Heart left ventricle (tissue), 16 donors: Measurements from ENCODE around the gene LIMK2. TPM values are rescaled to one million over a fixed set of nuclear protein-coding genes. Genes with fewer than 3 reads are reported as not detected.

Source experiments
- ATAC-seq, 4 donors: fragments of 200-7000 bp; cut with Tn5 transposase; one replicate each; pipeline ENCODE4 v1.9.1; 2020 to 2022; ENCODE audit warnings: moderate library complexity in 4 of 4, mild to moderate bottlenecking in 3 of 4, moderate number of reproducible peaks in 1 of 4
- DNase-seq, 5 donors: peaks; one replicate each; pipeline ENCODE4 v3.0.0-alpha.2; 2020
- H3K27ac ChIP-seq, 12 donors: fragments of 200-600 bp; sonication (generic) in 4 of 12; one replicate each; pipeline versions ENCODE4 v1.5.0 to v1.8.0; 2016 to 2022; ENCODE audit warnings: mild to moderate bottlenecking in 2 of 12
- H3K27me3 ChIP-seq, 9 donors: fragments of 200-600 bp; sonication (generic) in 2 of 9; one replicate each; pipeline versions ENCODE4 v1.5.1 to v1.8.0; 2016 to 2022; ENCODE audit warnings: mild to moderate bottlenecking in 3 of 9
- H3K36me3 ChIP-seq, 9 donors: fragments of 200-600 bp; sonication (generic) in 2 of 9; one replicate each; pipeline versions ENCODE4 v1.5.0 to v1.8.0; 2018 to 2022; ENCODE audit warnings: mild to moderate bottlenecking in 2 of 9
- H3K4me1 ChIP-seq, 12 donors: fragments of 200-600 bp; sonication (generic) in 4 of 12; one replicate each; pipeline versions ENCODE4 v1.5.0 to v1.8.0; 2016 to 2022; ENCODE audit warnings: mild to moderate bottlenecking in 3 of 12
- H3K4me3 ChIP-seq, 12 donors: fragments of 200-600 bp; sonication (generic) in 4 of 12; one replicate each; pipeline versions ENCODE4 v1.5.0 to v1.8.0; 2017 to 2022; ENCODE audit warnings: mild to moderate bottlenecking in 9 of 12, moderate library complexity in 4 of 12
- H3K9me3 ChIP-seq, 12 donors: fragments of 200-600 bp; sonication (generic) in 4 of 12; one replicate each; pipeline versions ENCODE4 v1.5.0 to v1.8.0; 2016 to 2022; ENCODE audit warnings: mild to moderate bottlenecking in 1 of 12
- POLR2A ChIP-seq, 2 donors: fragments of 450-650 bp; IDR thresholded peaks; one replicate each; pipeline ENCODE4 v1.6.1; 2017; ENCODE audit warnings: antibody characterized with exemption in 2 of 2, mild to moderate bottlenecking in 2 of 2, moderate library complexity in 2 of 2
- WGBS, 4 donors: extraction: QIAGEN DNeasy Blood & Tissue Kit in 2 of 4; methylation state at CpG; one replicate each; pipeline versions ENCODE4 v1.1.5 to v1.1.7; 2013 to 2018; 5-methylcytosine and 5-hydroxymethylcytosine counted together
- intact Hi-C, 10 donors: fragments of 100-400 bp; cut with DNase I; formaldehyde crosslinking; loops; one replicate each; pipeline versions ENCODE4 v1.11.1 to v1.14.2; 2022
- polyA plus RNA-seq, 2 donors: library from polyadenylated mRNA; stranded (reverse); fragments of 200-250 nt; gene quantifications; one replicate each; pipeline ENCODE4 v1.2.3, GENCODE V29; 2013
- total RNA-seq, 9 donors: library from RNA; depleted of rRNA in 2 of 9; stranded (reverse); fragments of >200 nt in 2 of 9; fragmentation: NEBNext Ultra II Directional in 3 of 9; extraction: Animal tissue kit (Norgen Biotek cat#: 25700) in 3 of 9; gene quantifications; one replicate each; pipeline versions ENCODE4 v1.1.0 to v1.2.4, GENCODE V29; 2016 to 2023
- TF ChIP-seq, protein P1 (sequence below), 12 donors: fragments of 200-600 bp; sonication (generic) in 4 of 12; IDR thresholded peaks; one replicate each; pipeline versions ENCODE4 v1.5.0 to v1.8.0; 2018 to 2022; ENCODE audit warnings: antibody characterized with exemption in 12 of 12, mild to moderate bottlenecking in 5 of 12
- donor health status: ischemic (EF 13 %, LVEDD 7.1; RV severe dilation, severe dysfunction).
- donor health status: healthy with polysubstance abuse.
- donor health status: DM: no; HTN: yes; CAD: no.
- donor health status: DM: no; HTN: no; CAD: no.
- donor health status: ischemic (EF 25% LVEDD 6.9; RV normal size, moderate dysfunction).
- donor health status: ischemic (EF 25% LVEDD 5.7; RV mildly dilated, moderate dysfunction).
- donor health status: healthy.
- donor health status: DM: yes; HTN: yes; CAD: no.
- donor health status: ischemic (EF 35%, LVEDD 5.7; RV mildly dilated, moderate dysfunction).
- donor health status: nonischemic (EF 11% LVEDD 7.7; RV severe dilation, severe dysfunction).
- donor health status: DM: yes; HTN: yes; CAD: no.
- donor health status: PGD.
- donor health status: ischemic (EF 29% LVEDD 5.4; RV normal size, mild dysfunction).
- donor health status: nonischemic (EF 23%, LVEDD 6.1; RV moderate dilation, normal function).

The LIMK2 gene
- total and polyA plus RNA-seq, 11 donors = 7.0 to 33.3 (median 9.4) TPM

- no peak overlapping the region for H3K4me3 ChIP-seq
- peaks cover 5 to 66% (median 29%) of the 10 kb centered on the region in 12 donors for H3K4me1 ChIP-seq
- no peak for TF ChIP-seq POLR2A (IDR thresholded peaks at IDR 0.05)
- TF ChIP-seq, protein P1, sequence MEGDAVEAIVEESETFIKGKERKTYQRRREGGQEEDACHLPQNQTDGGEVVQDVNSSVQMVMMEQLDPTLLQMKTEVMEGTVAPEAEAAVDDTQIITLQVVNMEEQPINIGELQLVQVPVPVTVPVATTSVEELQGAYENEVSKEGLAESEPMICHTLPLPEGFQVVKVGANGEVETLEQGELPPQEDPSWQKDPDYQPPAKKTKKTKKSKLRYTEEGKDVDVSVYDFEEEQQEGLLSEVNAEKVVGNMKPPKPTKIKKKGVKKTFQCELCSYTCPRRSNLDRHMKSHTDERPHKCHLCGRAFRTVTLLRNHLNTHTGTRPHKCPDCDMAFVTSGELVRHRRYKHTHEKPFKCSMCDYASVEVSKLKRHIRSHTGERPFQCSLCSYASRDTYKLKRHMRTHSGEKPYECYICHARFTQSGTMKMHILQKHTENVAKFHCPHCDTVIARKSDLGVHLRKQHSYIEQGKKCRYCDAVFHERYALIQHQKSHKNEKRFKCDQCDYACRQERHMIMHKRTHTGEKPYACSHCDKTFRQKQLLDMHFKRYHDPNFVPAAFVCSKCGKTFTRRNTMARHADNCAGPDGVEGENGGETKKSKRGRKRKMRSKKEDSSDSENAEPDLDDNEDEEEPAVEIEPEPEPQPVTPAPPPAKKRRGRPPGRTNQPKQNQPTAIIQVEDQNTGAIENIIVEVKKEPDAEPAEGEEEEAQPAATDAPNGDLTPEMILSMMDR (IDR thresholded peaks at IDR 0.05) = no peak
- WGBS, 4 donors = 13 to 59% (median 45%) methylated on average over 1 of the region's 1 CpG
- ATAC-seq (peak in 1 of 4 donors; percentile 11), DNase-seq (no peak)
- H3K27ac ChIP-seq = peak overlapping the region in 2 of 12 donors; percentile 26 to 95
- H3K36me3 ChIP-seq = peaks cover 0 to 23% (median 11%) of the 10 kb centered on the region in 9 donors
- H3K27me3 ChIP-seq = no peaks in the 10 kb centered on the region
- H3K9me3 ChIP-seq = no peaks in the 10 kb centered on the region
- intact Hi-C loops = loop anchor here in 2 of 10 donors (5.0 to 10.0 kb wide), 2 partner anchors 65 to 282 kb away; partner anchors contain the start of gene RNF185 (in 1 of the 2)
Measured at GRCh38 chr22:31227186-31227585, 15.1 kb downstream of the LIMK2 start.

DNA sequence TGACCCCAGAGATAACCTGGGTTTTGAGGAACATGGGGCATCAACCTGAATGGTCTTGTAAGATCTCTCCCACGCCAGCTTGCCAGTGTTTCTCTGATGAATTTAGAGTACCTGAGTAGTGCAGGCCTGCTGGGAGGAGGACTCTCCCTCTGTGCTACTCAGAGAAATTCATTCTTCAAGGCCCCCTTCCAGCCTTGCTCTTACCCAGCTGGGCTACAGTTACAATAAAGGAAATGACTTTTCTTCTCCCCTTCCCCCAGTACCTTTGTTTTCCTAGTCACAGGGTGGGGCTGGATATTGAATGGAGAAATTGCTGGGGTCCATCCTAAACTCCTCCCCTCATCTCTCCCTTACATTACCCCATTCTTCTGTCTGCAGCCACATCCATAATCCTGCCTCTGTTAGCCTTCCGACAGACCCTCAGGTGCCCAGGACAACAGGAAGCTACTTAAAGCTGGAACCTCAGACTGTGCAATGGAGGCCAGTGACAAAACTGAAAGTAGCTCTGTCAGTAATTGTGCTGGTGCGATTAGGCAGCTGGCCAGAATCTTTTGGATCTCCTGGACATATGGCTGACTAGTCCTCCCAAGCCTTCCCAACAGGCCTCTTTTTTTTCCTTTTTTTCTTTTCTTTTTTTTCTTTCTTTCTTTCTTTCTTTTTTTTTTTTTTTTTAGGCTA lies 17.4 kb downstream of the LIMK2 start:
- Histone ChIP-seq H3K4me3 (no peak overlapping the region), H3K27me3 (no peaks in the 10 kb centered on the region), H3K36me3 (peaks cover 0 to 23% (median 11%) of the 10 kb centered on the region in 9 donors), H3K9me3 (no peaks in the 10 kb centered on the region), H3K27ac (peak overlapping the region; percentile 43 to 95 (median 70)), H3K4me1 (peaks cover 5 to 73% (median 32%) of the 10 kb centered on the region in 12 donors)
- intact Hi-C loops = loop anchor here in 9 of 10 donors (2.0 to 10.0 kb wide), 8 partner anchors 15 to 285 kb away; partner anchors contain the start of genes SELENOM (in 7 of the 9) and RNF185 (in 1 of the 9)
- WGBS, 4 donors = 57 to 67% (median 64%) methylated on average over 3 of the region's 3 CpGs
- ATAC-seq = peak in 3 of 4 donors; percentile 66 to 82 (median 74)
- no peak for TF ChIP-seq POLR2A (IDR thresholded peaks at IDR 0.05)
- TF ChIP-seq, protein P1 (IDR thresholded peaks at IDR 0.05) = no peak
- DNase-seq = peak in 4 of 5 donors; percentile 54 to 77 (median 72)

- Histone ChIP-seq H3K4me3 (peak overlapping the region in 1 of 12 donors; percentile 18), H3K27me3 (no peaks in the 10 kb centered on the region), H3K27ac (peak overlapping the region; percentile 43 to 95 (median 70)), H3K9me3 (no peaks in the 10 kb centered on the region), H3K36me3 (peaks cover 0 to 22% (median 11%) of the 10 kb centered on the region in 9 donors), H3K4me1 (peaks cover 5 to 72% (median 37%) of the 10 kb centered on the region in 12 donors)
- intact Hi-C loops = loop anchor here in 9 of 10 donors (2.0 to 10.0 kb wide), 6 partner anchors 116 to 286 kb away; partner anchors contain the start of gene SELENOM (in 7 of the 9)
- ATAC-seq (peak; percentile 35 to 72 (median 62)), DNase-seq (no peak)
- WGBS, 4 donors = 53 to 66% (median 56%) methylated on average over 6 of the region's 6 CpGs
- no peak for TF ChIP-seq POLR2A (IDR thresholded peaks at IDR 0.05)
- TF ChIP-seq, protein P1 (IDR thresholded peaks at IDR 0.05) = no peak
Measured at GRCh38 chr22:31230155-31230870, 18.2 kb downstream of the LIMK2 start.
